NCI-H128 (cell line): ENCODE results near the gene LGI4.
"Not testable (repeated sequence)": the region's sequence is repeated elsewhere in the genome, so short reads cannot be mapped to it uniquely, and the experiment has no call there.

Experiments
- DNase-seq: peaks from one replicate; lab custom pipeline; 2025; ENCODE audit not compliant: unreplicated experiment; lab: John Stamatoyannopoulos, UW

The LGI4 gene

GRCh38 chr19:35142606-35143230 lies 7.9 kb upstream of the LGI4 start:
- DNase-seq, result no peak

GRCh38 chr19:35141837-35142605 lies 7.2 kb upstream of the LGI4 start:
- DNase-seq, result no peak

GRCh38 chr19:35140962-35141836 lies 6.3 kb upstream of the LGI4 start:
- no peak for DNase-seq

- DNase-seq, result no peak
Observed at GRCh38 chr19:35140207-35140961, 5.5 kb upstream of the LGI4 start.

- DNase-seq, result no peak
Observed at GRCh38 chr19:35138305-35138892, 3.5 kb upstream of the LGI4 start, which contains the start of gene FXYD1. Gene FXYD1, plus strand, starts transcription at chr19:35138824. Its CDS starts 1,256 bp downstream, at chr19:35140080.

GRCh38 chr19:35136977-35137702 lies 2.3 kb upstream of the LGI4 start:
- DNase-seq, result no peak

GRCh38 chr19:35136231-35136630 lies 1.4 kb upstream of the LGI4 start:
- no peak for DNase-seq

GRCh38 chr19:35135389-35135909 lies 590 bp upstream of the LGI4 start:
- no peak for DNase-seq

- DNase-seq, result no peak
Observed at GRCh38 chr19:35133826-35134225, 1.0 kb downstream of the LGI4 start.

- DNase-seq, result no peak
Observed at GRCh38 chr19:35132254-35132653, 2.6 kb downstream of the LGI4 start.

GRCh38 chr19:35130761-35131720 lies 3.8 kb downstream of the LGI4 start:
- no peak for DNase-seq

- not testable (repeated sequence) for DNase-seq
Observed at GRCh38 chr19:35129724-35130274, 5.1 kb downstream of the LGI4 start.

GRCh38 chr19:35128398-35129057 lies 6.3 kb downstream of the LGI4 start:
- DNase-seq, result no peak

- no peak for DNase-seq
Observed at GRCh38 chr19:35127871-35128270, 7.0 kb downstream of the LGI4 start.

- DNase-seq, result no peak
Observed at GRCh38 chr19:35126624-35126959, 8.3 kb downstream of the LGI4 start.

- no peak for DNase-seq
Observed at GRCh38 chr19:35125749-35126623, 8.9 kb downstream of the LGI4 start.

GRCh38 chr19:35125270-35125717 lies 9.6 kb downstream of the LGI4 start:
- DNase-seq, result no peak
